GM21360 (cell line): ENCODE measurements around the gene TCF12.
"Not testable (repeated sequence)": the region's sequence is repeated elsewhere in the genome, so short reads cannot be mapped to it uniquely, and the experiment has no call there.

Experiments used
- ATAC-seq: cut with Tn5 transposase; IDR thresholded peaks from one replicate; pipeline ENCODE4 v1.9.1; 2021; ENCODE audit warnings: mild to moderate bottlenecking, moderate library complexity; ENCODE audit not compliant: unreplicated experiment

TCF12 gene

DNA sequence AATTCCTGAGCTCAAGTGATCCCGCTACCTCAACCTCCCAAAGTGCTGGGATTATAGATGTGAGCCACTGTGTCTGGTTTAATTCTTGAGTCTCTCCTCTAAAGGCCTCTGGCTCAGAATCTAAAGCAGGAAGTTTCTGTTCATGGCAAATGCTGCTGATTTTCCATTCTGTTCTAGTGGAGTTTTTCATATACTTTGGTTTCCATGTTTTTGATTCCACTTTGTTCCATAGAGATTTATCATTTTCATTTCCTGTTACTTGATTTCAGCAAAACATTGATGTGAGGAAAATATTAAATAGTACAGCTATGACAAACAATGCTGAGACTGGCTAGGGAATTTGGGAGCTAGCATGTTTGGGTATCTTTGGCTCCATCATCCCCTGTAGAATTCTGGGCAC, 205.6 kb downstream of the TCF12 start:
- ATAC-seq: no peak

DNA sequence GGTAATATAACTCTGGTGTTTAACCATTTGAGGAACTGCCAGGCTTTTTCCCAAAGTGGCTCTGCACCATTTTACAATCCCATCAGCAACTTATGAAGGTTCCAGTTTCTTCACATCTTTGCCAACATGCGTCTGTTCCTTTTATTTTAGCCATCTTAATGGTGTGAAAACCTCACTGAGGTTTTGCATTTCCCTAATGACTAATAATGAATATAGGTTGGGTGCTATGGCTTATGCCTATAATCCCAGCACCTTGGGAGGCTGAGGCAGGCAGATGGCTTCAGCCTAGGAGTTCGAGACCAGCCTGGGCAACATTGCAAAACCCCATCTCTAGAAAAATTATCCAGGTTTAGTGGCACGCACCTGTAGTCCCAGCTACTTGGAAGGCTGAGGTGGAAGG, 210.6 kb downstream of the TCF12 start:
- no peak for ATAC-seq

DNA sequence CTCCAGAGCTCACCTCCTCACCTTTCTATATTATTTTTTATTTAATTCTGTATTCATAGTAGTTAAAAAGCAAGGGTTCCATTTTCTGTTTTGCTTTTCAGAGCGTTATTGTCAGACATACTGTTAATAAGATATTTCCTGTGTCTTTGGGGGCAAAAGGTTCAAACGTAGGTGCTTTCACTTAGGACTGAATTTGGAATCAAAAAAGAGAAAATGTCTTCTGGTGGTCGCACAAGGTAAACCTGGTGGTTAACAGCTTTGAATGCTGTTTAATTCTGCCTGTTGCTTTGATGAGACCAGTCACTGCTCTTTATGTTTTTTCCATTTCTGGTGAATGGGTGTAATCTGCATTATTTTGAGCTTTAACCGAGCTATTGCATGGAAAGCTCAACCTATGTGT, 212.5 kb downstream of the TCF12 start:
- no peak for ATAC-seq

DNA sequence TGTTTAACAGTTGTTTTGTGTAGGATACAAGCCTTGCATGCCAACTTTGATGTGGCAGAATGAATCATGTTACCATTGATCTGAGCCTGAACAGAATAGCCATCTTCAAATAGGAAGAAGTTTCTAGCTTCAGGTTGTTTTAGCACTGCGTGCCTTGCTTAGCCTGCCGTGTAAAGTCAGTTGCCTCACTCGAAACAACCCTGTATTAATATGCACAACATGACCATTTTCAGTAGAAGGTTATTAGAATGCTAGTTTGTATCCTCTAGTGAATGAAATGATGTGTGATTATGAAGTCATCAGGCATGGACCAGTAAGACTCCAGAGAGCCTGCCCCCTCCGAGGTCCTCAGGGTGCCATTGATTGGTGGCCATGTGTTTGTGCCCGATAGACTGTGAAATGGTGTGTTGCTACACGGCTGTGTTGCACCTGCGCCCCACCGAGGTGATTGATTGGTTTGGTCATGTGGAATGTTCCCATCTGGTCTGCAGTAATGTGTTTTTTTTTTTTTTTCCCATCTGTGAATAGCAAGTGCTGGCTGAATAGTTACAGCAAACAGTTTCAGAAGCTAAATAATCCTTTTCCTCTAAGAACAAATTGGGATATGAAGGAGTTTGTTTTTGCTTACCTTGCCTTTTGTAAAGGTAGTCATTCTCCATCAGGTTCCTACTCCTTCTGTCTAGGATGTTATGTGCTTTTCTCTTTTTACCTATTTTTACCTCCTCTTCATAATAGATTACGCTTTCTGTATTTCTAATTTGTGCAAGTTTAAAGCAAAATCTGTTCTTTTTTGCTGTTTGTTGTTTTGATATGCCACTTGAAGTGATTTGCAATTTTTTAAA, 214.9 kb downstream of the TCF12 start:
- peak; percentile 67 for ATAC-seq

DNA sequence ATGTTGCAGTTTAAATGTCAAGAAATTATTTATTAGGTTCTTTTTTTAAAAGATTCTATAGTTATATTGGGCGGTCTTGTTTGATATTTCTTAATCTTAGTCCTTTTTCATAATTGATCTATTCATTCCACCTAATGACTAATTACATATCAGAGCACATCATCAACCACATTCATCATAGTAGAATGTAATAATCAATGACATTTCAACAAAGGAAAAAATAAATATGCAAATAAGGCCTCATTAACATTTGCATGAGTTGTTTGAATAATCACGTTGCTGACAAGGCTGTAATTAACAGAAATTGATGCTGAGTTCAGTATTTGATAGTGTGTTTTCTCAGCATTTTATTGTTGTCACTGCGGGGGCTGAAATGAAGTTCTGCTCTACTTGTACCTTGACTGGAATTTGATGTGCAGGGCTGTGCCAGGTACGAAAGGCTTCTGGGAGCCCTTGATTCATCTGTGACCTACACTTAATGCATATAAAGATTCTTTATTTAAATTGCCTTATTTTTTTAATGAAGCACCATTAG, 215.7 kb downstream of the TCF12 start:
- no peak for ATAC-seq

DNA sequence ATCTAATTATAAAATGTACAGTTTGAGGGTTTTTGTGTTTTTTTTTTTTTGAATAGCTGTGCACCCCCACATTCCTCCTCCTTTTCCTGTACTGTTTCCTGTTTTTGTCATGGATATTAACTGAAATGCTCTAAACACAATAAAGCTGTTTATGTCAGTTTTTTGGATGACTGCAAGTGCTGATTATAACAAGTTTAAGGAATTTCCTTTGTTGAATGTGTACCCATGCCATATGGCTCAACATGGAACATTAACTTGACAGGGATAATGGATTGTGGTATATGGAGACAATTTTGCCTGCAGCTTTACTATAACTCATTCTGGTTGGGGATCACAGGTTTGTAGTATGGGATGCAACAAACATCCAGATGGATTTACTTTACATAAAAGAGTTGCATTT, 216.4 kb downstream of the TCF12 start:
- ATAC-seq: no peak

DNA sequence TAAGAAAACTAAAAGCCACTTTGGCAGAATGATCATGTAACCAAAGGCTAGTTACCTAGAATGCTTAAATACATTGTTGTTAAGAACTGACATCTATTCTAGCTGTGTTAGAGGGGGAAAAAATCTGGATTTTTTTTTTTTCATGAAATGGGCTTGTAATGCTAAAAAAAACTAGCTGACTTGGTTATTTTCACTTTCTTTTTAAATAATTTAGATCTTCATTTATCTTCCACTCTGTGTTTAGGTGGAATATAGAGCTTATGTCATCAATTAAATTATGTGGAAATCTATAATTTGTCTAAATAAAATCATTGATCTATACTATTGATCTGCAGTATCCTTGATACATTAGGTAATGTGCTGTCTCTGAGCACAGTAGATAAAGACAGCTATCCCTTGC, 217.4 kb downstream of the TCF12 start:
- ATAC-seq: no peak

DNA sequence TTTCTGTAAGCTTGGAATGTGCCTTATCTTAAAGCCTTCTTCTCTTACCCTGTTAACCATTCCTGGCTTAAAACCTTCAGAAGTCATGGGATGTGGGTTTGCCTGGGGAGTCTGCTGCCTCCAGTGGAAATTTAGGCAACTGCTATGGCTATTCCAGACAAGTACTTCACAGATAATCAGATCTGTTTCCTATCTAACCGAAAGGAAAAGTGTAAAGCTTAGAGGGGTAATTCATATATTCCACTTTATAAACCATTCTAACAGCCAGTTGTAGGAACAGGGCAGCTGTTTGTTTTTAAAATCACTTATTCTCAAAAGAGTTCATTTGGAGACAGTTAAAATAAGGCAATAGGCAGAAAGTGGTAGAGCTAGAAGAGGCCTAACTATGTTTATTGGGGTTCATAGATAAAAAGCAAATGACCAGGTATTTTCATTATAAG, 219.9 kb downstream of the TCF12 start:
- ATAC-seq: no peak

DNA sequence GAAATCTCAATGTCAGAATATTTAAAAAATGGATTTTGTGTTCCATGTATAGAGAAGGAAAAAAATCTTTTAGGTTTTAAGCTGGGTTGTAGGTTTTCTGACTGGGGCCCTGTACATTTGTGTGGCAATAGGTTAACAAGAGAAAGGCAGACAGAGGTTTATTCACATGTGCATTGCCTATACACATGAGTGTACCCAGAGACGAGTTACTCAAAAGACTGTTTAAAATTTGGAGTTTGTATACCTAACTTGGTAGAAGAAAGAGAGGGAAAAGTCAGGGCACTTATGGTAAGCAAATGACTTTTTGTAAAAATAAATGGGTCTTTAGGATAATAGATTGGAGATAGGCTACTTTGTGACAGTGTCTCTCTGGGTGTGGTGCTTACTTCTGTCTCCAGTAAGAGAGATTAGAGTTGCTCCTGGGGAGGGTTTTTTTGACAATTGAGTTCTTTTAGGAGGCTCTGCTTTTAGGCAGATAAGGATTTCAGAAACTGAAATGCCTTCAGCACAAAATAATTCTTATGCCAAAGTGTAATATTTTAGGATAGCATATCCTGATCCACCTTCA, 225.2 kb downstream of the TCF12 start:
- ATAC-seq: no peak

DNA sequence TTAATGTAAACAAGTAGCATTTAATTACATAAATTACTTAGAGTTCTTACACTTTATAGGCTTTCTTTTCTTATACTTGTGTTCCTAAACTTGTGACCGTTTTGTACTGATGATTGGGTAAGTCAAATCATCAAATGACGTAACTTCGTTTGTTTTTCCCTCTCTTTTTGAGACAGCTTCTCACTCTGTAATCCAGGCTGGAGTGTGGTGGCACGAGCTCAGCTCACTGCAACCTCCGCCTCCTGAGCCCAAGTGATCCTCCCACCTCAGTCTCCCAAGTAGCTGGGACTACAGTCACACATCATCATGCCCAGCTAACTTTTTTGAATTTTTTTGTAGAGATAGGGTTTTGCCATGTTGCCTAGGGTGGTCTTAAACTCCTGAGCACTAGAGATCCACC, 226.0 kb downstream of the TCF12 start:
- no peak for ATAC-seq

DNA sequence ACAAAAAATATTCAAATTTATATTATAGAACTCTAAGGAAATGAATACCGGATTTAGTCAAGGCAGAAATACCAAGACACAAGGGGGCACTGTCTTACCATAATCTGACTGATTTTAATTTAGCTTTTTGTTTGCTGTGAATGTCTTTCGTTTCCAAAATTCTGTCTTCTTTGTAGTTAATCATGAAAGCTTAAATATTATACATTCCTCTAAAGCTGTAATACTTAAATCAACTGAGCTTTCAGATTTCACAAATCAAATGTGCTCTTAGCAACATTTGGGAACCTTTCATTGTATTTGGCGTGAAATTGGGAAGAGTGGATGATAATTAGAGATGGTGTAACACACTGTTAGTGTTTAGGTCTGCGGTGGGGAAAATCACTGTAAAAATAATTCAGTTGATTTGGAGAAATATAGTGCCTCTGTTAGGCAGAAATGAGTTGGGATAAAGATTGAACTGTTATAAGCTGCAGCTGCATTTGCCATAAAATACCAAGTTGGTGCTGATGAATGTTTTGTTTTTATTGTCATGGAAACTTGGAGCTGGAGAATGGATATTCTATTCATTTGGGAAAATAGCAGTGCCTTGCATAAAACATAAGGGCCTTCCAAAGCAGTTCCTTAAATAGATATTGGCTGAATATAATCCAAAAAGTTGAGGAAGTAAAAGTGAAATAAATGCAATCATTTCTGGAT, 228.2 kb downstream of the TCF12 start:
- ATAC-seq: no peak

DNA sequence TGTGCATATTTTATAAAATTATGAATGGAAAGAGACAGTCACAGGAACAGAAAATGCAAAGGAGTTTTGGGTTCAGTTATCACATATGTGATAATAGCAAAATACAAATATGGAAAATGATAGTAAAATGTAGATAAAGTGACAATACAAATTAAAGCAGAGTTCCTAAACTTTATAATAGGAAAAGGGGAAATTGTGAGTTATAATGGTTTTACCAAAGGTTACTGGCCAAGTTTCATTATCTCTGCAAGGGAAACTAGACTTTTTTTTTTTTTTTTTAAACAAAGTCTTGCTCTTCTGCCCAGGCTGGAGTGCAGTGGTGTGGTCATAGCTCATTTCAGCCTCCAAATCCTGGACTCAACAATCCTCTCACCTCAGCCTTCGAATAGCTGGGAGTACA, 229.2 kb downstream of the TCF12 start:
- ATAC-seq: no peak

DNA sequence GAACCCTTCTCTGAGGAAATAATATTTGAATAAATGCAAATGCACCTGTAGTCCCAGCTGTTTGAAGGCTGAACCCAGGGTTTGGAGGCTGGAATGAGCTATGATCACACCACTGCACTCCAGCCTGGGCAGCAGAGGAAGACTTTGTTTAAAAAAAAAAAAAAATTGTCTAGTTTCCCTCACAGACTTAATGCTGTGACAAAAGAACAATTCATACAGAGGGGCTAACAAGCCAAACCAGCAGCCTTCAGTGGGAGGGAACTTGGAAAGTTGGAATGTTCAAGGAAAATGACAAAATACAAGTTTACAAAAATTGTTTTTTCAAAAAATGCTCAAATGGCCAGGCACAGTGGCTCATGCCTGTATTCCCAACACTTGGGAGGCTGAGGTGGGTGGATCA, 229.8 kb downstream of the TCF12 start:
- ATAC-seq: no peak

DNA sequence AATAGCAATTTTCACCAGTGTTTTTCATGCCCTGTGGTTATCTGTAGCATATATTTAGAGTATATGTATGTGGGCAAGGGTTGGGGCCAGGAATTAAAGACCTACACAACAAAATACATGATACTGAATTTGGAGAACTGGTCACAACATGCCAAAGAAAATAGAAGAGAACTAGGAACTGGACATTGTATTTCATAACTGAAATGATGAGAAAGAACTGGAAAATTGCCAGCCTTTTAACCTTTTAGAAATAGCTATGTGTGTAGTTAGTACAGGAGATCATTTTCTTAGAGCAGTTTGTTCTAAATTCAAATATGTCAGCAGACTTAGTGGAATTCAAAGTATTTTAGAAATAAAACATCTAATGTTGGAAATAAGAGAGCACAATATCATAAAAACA, 230.8 kb downstream of the TCF12 start:
- no peak for ATAC-seq

DNA sequence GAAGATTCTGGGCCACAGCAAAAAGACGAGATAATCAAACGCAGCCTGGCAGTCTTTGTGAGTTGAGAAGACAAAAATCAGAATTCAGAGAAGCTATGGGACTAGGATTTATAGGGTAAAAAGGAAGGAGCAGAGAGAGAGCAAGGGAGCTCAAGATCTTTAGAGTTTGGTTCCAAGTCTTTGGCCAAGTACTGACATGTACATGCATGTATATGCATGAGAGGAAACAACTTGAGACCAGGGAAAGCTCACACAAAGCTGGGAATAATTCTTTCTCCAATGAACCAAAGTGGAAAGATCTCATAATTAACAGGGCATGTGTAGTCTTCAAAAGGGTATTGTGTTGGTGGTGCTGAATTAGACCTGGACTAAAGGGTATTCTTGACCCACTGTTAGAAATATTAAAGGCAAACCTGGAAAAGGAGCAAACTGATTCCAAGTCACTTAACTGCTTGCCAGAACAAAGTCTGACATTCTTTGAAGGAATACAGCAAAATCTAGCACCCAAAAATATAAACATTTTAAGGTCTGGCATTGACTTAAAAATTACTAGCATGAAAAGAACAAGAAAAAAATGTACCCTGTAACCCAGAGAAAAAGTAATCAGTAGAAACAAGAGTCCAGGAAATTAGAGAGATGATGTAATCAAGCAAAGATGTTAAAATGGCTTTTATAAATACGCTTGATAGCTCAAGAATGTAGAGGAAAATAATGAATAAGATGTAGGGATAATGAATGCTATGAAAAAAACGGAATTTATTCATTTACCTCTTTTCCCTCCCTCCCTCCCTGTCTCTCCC, 231.8 kb downstream of the TCF12 start:
- ATAC-seq: no peak

DNA sequence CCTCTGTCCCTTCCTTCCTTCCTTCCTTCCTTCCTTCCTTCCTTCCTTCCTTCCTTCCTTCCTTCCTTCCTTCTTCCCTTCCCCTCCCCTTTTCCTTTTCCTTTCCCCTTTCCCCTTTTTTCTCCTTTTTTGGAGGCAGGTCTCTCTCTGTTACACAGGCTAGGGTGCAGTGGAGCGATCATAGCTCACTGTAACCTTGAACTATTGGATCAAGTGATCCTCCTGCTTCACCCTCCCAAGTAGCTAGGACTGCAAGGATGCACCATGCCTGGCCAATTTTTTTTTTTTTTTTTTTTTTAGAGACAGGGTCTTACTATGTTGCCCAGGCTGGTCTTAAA, 232.4 kb downstream of the TCF12 start:
- ATAC-seq: not testable (repeated sequence)

DNA sequence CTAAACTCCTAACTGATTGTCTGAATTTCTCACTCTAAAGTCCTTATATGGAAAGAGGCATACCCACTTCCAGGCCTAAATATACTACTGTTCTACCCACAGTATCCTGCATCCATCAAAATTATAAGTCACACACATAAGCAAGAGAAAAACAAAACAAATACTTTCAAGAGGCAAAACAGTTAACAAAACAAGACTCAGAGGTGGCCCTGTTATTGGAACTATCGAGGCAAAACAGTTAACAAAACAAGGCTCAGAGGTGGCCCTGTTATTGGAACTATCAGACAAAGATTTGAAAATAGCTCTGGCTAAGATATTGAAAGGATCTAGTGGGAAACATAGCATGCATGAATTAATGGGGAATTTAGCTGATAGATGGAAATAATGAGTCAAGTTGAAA, 233.7 kb downstream of the TCF12 start:
- ATAC-seq: no peak

DNA sequence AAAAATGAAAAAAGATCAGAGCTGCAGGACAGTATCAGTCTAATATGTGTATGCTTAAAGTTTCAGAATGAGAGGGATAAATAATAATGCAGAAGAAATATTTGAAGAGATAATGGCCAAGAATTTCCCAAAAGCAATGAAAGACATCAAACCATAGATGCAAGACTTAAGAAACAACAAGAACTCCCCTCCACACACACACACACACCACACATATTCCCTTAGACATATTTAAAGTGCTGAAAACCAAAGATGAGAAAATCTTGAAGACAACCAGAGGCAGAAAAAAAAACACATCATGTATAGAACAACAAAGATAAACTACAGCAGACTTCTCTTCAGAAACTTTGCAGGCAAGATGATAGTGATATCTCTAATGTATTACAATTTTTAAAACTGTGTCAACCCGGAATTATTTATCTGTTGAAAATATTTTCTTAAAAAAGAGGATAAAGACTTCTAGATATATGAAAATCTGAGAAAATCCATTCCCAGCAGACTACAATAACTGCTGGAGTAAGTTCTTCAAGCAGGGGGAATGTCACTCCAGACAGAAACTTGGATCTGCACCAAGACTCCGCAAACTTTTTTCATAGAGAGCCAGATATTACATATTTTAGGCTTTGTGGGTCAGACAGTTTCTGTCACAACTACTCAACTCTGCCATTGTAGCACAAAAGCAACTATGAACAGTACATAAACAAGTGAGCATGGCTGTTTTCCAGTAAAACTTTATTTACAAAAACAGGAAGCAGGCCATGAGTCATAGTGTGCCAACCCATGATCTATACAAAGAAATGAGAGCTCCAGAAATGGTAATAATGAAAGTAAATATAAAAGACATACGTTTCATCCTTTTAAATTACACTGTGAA, 234.5 kb downstream of the TCF12 start:
- ATAC-seq: no peak

DNA sequence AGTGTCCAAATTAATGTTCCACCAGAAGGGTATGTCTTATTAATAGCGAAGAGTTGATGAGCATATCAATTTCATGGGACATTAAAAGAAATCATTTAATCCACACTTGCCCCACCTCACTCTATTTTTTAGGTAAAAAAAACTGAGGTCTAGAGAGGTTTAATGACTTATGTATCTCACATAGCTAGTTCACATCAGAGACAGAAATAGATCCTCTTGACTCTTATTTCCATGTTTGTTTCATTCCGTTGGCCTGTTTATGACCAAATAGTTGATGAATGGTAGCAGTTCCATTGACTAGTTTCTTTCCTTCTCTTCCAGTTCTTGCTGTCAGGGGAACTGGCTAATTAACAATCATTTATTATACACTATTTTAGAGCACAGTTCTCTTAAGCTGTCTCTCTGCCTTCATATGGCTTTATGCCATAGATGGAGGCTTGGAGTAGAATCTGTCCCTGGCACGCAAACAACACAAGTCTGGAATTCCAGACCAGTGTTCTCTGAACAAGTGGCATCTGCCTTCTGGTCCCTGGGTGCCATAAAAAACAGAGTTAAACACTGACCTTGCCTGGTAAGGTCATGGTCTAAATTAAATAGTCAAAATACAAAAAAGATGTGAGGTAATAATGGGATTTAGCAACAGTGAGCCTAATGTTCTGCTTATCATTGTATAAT, 237.9 kb downstream of the TCF12 start:
- ATAC-seq: no peak

DNA sequence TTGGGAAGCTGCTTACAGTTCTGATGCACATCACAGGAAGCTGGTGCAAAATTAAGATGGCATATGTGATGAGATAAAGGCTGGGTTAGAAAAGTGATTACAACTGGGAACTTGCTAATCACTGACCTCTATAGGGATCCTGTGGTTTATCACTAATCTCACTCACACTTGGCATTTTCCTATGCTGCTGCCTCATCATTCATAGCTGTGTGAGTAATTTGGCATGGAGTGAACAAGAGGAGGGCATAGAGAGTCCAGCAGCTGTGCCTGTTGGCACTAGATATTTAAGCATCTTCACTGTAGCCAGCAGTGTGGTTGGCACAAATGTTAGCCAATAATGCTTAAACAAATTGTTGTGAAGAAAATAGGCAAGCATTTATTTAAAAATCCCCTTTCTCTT, 240.1 kb downstream of the TCF12 start:
- ATAC-seq: no peak
